ENCODE results near the gene SLC12A8. TPM values are rescaled to one million over a fixed set of nuclear protein-coding genes. Genes with fewer than 3 reads are reported as not detected.

Gene SLC12A8
- total RNA-seq, 1 experiment from 2014 or later: 30.7 TPM

DNA sequence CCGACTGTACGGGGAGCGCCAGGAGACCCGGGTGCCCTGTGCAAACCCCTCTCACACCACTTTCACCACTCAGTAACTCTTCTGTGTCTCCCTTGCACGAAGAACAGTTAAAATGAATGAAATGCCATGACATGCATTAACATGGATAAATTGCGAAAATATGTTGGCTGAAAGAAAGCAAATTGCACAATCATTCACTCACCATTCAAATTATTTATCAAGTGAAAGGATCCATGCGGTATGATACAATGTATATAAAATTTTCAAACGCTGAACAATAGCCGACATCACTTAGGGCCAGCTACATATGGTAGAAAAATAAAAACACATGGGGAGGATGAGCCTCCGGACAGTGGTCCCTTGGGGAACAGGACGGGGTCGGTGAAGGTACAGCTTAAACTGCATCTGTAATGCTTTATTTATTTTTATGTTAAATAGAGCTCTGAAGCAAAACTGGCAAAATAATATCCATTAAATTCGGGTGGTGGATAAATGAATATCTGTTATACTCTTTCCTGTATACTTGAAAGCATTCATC is 45.9 kb downstream of the SLC12A8 start:
- DNase-seq: no peak
- no peaks in the 10 kb centered on the region for H3K36me3 ChIP-seq (ENCODE audit: low read depth)
- no peaks in the 10 kb centered on the region for H3K79me2 ChIP-seq (ENCODE audit: low read depth)
- H3K4me1 ChIP-seq (replicated peaks; ENCODE audit: insufficient read depth): peaks cover 15% of the 10 kb centered on the region
- H3K9me3 ChIP-seq (ENCODE audit: insufficient read depth, low read depth): no peaks in the 10 kb centered on the region
- no peak overlapping the region for H2AFZ ChIP-seq
- ChIA-PET CTCF (interaction anchor here (0.7 kb wide), 1 partner anchor 57 kb away, joined by 4 read pairs; no protein-coding TSS in a partner anchor), POLR2A (ENCODE audit: unreplicated experiment) (no interaction called here)
- H3K4me3 ChIP-seq: no peak overlapping the region
- peaks cover 7% of the 10 kb centered on the region; the same call in 1 of the 2 replicates for H3F3A ChIP-seq (ENCODE audit: insufficient read depth, low read depth)
- TF ChIP-seq, protein P1, sequence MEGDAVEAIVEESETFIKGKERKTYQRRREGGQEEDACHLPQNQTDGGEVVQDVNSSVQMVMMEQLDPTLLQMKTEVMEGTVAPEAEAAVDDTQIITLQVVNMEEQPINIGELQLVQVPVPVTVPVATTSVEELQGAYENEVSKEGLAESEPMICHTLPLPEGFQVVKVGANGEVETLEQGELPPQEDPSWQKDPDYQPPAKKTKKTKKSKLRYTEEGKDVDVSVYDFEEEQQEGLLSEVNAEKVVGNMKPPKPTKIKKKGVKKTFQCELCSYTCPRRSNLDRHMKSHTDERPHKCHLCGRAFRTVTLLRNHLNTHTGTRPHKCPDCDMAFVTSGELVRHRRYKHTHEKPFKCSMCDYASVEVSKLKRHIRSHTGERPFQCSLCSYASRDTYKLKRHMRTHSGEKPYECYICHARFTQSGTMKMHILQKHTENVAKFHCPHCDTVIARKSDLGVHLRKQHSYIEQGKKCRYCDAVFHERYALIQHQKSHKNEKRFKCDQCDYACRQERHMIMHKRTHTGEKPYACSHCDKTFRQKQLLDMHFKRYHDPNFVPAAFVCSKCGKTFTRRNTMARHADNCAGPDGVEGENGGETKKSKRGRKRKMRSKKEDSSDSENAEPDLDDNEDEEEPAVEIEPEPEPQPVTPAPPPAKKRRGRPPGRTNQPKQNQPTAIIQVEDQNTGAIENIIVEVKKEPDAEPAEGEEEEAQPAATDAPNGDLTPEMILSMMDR (conservative IDR thresholded peaks at IDR 0.05): no peak
- no peaks in the 10 kb centered on the region for H3K9me2 ChIP-seq (ENCODE audit: insufficient read depth)
- H4K20me1 ChIP-seq (ENCODE audit: insufficient read depth): no peaks in the 10 kb centered on the region
- no peak overlapping the region for H3K4me2 ChIP-seq
- no peak overlapping the region for H3K27ac ChIP-seq
- BruUV-seq (replicated peaks): no TSS peak
- H3K27me3 ChIP-seq (ENCODE audit: insufficient read depth, low read depth): no peaks in the 10 kb centered on the region
- intact Hi-C loops (cut with micrococcal nuclease; ENCODE audit: unreplicated experiment): no loop called here

DNA sequence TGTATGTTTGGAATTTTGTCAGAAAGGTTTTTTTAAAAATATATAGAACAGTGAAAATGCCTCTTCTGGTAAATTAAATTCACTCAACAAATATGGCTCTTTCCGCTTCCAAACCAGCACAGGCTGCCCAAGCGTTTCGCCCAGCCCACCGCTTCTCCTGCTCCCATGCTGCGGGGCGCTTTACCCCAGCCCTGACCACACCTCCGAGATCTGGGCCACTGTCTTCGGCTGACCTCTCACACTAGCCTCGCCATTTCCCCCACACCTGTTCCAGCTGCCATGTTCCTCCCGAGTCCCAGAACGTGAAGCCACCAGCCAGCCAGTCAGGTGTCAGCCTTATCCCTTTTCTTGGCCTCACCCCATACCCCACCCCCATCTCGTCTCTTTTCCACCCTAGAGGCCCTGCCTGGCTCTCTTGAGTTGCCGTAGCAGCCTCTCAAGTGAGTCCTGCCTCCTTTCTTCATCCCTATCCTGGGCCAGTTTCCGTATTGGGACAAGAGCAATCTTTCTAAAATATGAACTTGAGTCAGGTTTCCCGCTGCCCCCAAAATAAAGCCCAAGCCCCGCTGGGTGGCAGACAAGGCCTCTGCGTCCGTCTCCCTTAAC is 46.5 kb downstream of the SLC12A8 start:
- Histone ChIP-seq H3K4me2 (no peak overlapping the region), H3K9me3 (ENCODE audit: insufficient read depth, low read depth) (no peaks in the 10 kb centered on the region), H4K20me1 (ENCODE audit: insufficient read depth) (no peaks in the 10 kb centered on the region), H3K36me3 (ENCODE audit: low read depth) (no peaks in the 10 kb centered on the region), H3K4me3 (no peak overlapping the region), H3K27ac (no peak overlapping the region), H2AFZ (no peak overlapping the region), H3K27me3 (ENCODE audit: insufficient read depth, low read depth) (no peaks in the 10 kb centered on the region), H3K4me1 (replicated peaks; ENCODE audit: insufficient read depth) (peaks cover 15% of the 10 kb centered on the region), H3K9me2 (ENCODE audit: insufficient read depth) (no peaks in the 10 kb centered on the region), H3F3A (ENCODE audit: insufficient read depth, low read depth) (peaks cover 7% of the 10 kb centered on the region; the same call in 1 of the 2 replicates), H3K79me2 (ENCODE audit: low read depth) (no peaks in the 10 kb centered on the region)
- no peak for DNase-seq
- TF ChIP-seq EZH2 (IDR thresholded peaks at IDR 0.05; ENCODE audit: low read depth): no peak
- TF ChIP-seq, protein P1 (conservative IDR thresholded peaks at IDR 0.05): no peak
- ChIA-PET POLR2A (ENCODE audit: unreplicated experiment) (no interaction called here), CTCF (no interaction called here)
- intact Hi-C loops (cut with micrococcal nuclease; ENCODE audit: unreplicated experiment): loop anchor here (1.0 kb wide), 1 partner anchor 171 kb away; no protein-coding TSS in a partner anchor
- no TSS peak for BruUV-seq (replicated peaks)

- H3K4me3 ChIP-seq: no peak overlapping the region
- H3K9me2 ChIP-seq (ENCODE audit: insufficient read depth): no peaks in the 10 kb centered on the region
- intact Hi-C loops (cut with micrococcal nuclease; ENCODE audit: unreplicated experiment): loop anchor here (1.0 kb wide), 1 partner anchor 170 kb away; no protein-coding TSS in a partner anchor
- no peak overlapping the region for H2AFZ ChIP-seq
- no peak overlapping the region for H3K27ac ChIP-seq
- H3K9me3 ChIP-seq (ENCODE audit: insufficient read depth, low read depth): no peaks in the 10 kb centered on the region
- peaks cover 7% of the 10 kb centered on the region; the same call in 1 of the 2 replicates for H3F3A ChIP-seq (ENCODE audit: insufficient read depth, low read depth)
- BruUV-seq (replicated peaks): no TSS peak
- H3K4me2 ChIP-seq: no peak overlapping the region
- H4K20me1 ChIP-seq (ENCODE audit: insufficient read depth): no peaks in the 10 kb centered on the region
- TF ChIP-seq EZH2 (IDR thresholded peaks at IDR 0.05; ENCODE audit: low read depth): no peak
- TF ChIP-seq, protein P1 (conservative IDR thresholded peaks at IDR 0.05): peak; percentile 44; the same call in 1 of the 2 replicates
- ChIA-PET CTCF (interaction anchor here (1.0 kb wide), 1 partner anchor 36 kb away, joined by 3 read pairs; no protein-coding TSS in a partner anchor), POLR2A (ENCODE audit: unreplicated experiment) (no interaction called here)
- no peak for DNase-seq
- peaks cover 15% of the 10 kb centered on the region for H3K4me1 ChIP-seq (replicated peaks; ENCODE audit: insufficient read depth)
- H3K79me2 ChIP-seq (ENCODE audit: low read depth): no peaks in the 10 kb centered on the region
- no peaks in the 10 kb centered on the region for H3K36me3 ChIP-seq (ENCODE audit: low read depth)
- H3K27me3 ChIP-seq (ENCODE audit: insufficient read depth, low read depth): no peaks in the 10 kb centered on the region
Observed at GRCh38 chr3:125165189-125165947, 47.2 kb downstream of the SLC12A8 start.

Measured in PC-9 (cell line).